Stimulated activated CD8-positive, alpha-beta memory T cell treated with anti-CD3 and anti-CD28 coated beads, Interleukin-12 subunit alpha, Interleukin-12 subunit beta, amount 100 ng/mL, for 24 hours (primary cell): Measurements from ENCODE around the gene KATNIP.
"Not testable (repeated sequence)": the region's sequence is repeated elsewhere in the genome, so short reads cannot be mapped to it uniquely, and the experiment has no call there.

Experiments used
- DNase-seq: peaks from one replicate; pipeline ENCODE4 v3.0.0-alpha.2; 2020; ENCODE audit errors: extremely low read depth

Gene KATNIP

DNA sequence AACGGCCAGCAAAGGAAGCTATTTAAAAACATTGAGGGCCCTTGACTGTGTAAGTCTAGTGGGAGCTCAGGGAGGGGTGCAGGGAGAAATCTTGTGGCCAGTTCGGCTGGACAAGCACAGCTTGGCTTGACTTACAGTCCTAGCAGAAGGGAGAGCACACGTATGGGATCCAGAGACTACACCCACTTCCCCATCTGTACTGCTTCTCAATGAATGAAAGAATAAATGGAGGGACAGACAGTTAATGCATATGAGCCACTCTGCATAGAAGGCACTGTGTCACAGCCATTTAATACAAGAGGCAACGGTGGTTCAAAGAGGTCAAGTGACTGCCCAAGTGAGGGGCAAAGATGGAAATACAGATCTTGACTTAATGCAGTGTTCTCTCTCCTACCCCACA lies 15.7 kb upstream of the KATNIP start:
- DNase-seq, result no peak

DNA sequence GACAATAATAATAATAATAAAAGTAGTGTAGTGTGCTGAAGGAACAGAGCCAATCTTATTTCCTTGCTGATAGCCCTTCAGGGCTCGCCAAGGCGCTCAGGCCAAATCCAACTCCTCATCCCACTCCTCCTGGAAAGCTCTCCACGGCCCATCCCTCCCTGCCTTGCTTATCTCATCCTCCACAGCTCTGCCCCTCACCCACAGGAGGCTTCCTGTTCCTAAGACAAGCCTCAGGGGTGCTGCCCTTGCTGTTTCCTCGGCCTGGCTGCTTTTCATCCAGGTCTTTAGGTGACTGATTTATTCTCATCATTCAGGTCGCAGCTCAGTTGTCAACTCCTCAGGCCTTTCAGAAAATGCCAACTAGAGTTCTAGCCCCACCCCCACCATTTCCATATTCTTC lies 11.4 kb upstream of the KATNIP start:
- no peak for DNase-seq

DNA sequence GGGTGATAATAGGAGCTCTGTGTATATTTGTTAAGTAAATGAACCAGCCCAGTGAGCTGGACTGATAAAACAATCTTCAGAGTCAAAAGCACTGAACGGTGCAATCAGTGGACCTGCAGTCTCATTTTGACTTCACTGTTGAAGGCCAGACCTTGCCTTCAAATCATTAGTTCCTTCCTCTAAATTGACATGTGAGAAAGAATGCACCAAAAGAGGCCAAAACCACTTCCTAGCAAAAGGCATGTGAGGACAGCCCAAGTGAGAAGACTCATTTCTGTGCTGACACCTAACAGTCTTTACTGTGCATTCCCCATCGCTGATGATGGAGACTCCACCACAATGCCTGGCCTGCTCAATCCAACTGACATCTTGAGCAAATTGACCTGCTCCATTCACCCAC lies 10.8 kb upstream of the KATNIP start:
- DNase-seq, result no peak

DNA sequence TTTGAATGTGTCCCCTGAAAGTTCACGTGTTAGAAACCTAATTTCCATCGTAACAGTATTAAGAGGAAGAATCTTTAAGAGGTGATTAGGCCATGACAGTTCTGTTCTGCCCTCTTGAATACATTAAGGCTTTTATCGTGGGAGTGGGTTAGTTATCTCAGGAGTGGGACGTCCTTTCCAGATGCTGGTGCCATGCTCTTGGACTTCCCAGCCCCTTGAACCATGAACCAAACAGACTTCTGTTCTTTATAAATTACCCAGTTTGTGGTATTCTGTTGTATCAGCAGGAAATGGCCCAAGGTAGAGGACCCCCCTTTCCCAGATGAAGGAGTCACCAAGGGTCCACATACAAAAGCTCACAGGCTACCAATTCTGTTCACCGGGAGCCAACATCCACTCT lies 10.3 kb upstream of the KATNIP start:
- no peak for DNase-seq

DNA sequence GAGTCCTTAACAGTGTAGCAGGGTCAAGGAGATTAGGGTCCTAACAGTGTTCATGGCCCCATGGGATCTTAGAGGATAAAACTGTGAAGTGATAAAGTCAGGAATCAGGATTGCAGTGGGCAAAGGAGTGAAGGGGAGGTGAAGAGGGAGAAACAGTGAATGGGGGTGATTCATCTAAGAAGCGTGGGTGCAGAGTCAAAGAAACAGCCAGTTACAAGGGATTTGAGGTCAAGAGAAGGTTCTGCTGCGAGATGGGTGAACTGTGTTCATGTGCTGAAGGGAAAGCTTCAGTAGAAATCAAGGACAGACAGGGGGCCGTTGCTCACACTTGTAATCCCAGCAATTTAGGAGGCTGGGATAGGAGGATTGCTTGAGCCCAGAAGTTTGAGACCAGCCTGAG lies 6.1 kb upstream of the KATNIP start:
- no peak for DNase-seq

DNA sequence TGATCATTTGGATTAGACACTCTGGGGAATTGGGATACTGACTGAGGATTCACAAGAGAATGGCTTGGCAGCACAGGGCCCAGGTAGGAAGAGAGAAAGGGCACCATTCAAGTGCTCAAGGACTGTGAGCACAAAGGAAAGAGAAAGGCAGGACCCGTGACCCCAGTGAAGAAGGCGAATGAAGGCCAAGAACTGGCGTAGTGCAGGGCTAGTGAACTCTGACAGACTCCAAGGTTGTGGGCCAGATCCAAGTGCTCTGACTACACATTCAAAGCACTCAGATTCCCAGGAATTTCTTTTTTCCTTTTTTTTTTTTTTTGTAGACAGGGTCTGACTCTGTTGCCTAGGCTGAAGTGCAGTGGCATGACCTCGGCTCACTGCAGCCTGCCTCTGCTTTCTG lies 5.3 kb upstream of the KATNIP start:
- no peak for DNase-seq

DNA sequence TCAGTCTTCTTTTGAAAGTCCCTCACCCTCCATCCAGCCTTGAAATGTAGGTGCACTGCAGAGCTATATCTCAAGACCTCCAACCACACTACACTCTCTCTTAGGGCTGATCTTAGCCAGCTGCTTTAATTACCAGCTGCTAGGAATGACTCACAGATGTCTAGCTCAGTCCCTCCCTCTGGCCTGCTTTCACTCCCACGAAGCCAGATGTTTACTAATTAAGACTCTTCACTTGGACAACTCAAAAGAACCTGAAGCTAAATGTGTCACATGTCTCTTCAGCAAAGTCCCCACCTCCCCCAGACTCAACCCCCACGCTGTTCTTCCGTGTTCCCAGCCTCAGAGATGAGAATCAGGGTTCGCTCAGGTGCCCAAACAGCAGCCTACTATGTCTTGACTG lies 2.8 kb upstream of the KATNIP start:
- no peak for DNase-seq

DNA sequence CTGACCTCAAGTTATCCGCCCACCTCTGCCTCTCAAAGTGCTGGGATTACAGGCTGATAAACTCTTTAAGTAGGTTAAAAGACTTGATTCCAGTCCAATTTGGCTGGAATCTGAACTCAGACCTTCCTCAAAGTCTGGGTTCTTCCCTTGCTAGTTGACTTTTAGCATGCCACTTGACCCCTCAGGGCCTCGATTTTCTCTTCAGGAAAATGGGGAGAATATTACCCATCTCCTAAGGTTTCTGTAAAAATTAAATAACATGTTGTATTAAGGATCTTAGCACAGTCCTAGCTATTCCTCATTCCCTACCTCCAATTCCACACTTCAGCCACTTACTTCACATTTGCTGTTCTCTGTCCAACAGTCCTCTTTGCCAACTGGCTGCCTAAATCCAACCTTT lies 2.1 kb upstream of the KATNIP start:
- DNase-seq, result no peak

DNA sequence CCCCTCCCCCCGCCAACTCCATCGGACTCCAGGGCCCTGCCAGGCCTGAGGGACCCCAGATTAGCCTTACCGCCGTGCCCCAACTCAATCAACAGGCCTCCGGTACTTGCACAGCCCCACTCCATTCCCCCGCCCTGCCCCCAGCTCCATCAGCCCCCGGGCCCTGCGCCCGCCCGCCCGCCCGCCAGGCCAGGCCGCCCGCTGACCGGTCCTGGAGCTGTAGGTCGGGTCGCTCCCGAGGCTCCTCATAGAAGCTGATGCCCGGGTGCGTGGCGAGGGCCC lies 539 bp upstream of the KATNIP start:
- DNase-seq, result peak; percentile 8

DNA sequence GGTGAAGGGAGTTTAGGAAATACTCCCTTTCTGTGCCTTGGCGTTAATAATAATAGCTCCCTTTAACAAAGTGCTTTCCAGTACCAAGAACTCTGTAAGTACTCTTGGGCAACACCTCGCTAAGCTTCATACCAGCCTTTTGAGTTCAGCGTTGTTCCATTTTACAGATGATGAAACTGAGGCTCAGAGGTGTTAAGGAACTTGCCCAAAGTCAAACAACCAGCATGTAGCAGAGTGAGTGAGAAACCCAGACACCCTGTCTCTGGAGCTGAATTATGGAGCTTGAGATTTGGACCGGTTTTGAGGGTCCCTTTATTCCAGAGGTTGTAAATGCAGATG lies 607 bp downstream of the KATNIP start:
- DNase-seq, result no peak

DNA sequence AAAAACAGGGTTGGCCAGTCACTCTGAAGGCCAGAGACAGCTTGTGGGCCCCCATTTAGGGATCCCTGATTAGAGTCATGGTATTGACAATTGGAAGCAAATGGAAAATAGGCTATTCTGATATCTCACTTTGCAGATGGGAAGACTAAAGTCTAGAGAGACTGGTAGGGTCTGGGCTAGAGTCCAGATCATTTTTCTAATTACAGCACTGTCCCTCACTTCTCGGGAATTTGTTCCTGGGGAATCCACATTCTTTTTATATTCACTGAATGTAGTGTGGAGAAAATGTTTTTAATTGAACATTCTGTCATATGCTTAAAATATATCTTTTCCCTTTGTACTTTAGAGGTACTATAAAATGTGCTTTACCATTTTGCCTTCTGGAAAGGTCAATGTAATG lies 1.1 kb downstream of the KATNIP start:
- no peak for DNase-seq

DNA sequence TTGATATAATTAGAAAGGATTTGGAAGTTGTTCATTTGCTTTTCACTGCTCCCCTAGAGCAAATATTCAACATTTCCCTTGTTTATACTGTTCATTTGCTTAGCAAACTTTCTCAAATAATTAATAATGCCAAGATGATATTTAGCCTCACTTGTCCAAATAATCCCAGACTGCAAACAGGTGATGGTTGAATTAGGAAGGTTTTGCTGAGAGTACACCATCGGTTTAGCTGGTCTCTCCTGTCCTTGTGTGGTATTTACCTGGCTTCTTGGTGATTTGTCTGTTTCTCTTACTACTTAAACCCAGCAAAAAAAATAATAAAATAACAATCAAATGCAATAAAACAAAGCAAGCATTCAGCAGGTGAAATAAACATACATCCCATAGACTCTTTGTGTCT lies 6.5 kb downstream of the KATNIP start:
- no peak for DNase-seq

DNA sequence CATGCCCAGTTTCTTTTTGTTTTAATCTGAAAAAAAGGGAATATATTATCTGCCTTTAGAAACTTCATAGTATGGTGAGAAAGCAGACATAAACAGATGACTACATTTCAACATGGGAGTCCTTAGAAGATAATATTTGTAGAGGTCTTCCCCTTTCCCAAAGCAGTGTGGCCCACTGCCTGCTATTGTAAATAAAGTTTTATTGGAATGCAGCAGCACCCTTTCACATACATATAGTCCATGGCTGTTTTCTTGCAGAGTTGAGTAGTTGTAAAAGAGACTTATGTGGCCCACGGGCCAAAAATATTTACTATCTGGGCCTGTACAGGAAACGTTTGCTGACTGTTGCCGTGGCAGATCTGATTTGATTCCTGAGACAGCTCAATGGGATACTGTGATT lies 8.5 kb downstream of the KATNIP start:
- no peak for DNase-seq

DNA sequence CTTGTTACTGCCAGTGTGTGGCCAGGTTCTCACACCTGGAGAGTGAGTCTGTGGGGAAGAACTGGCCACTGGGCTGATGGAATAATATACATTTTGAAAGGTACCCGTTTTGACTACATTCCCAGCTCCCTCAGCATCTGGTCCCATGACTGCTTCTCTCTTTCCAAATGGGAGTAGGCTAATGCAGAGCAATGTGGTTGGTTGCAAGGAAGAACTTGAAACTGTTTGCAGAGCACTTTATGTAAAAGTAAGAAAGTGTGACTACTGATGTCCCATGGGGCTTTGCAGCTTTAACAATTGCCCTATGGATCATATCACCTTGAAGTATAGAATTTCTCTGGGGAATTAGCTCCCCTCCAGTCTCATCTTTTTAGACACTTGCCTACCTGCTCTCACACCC lies 9.0 kb downstream of the KATNIP start:
- no peak for DNase-seq

DNA sequence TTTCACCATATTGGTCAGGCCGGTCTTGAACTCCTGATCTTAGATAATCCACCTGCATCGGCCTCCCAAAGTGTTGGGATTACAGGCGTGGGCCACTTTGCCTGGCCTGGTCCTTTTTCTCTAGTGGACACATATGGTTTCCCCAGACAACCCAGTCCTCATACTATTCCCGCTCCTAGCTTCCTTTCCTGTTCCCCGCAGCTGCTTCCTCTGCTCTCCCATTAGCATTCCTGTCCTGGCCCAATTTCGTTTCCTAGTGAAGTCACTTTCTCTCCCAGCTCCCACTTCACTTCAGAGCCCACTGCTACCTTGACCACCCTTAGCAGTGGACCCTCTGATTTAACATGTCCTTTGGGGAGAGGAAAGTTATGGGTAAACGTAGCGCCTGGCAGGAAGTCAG lies 11.3 kb downstream of the KATNIP start:
- no peak for DNase-seq

DNA sequence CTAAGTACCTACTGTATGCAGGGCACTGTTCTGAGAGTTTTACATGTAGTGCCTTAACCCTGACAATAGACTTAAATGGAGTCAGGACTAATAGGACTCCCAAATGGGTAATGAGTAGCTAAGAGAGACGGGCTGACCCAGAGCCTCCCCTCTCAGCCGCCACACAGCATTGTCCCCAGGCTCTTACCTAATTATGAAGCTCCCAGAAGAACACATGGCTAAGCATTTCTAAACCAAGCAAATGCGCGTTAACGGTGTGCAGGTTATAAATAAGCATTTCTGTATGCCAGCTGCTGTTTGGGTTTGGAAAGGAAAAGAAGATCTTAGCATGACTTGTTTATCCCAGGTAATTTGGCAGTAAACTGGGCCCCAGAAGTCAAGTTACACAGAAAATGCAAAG lies 14.3 kb downstream of the KATNIP start:
- no peak for DNase-seq

DNA sequence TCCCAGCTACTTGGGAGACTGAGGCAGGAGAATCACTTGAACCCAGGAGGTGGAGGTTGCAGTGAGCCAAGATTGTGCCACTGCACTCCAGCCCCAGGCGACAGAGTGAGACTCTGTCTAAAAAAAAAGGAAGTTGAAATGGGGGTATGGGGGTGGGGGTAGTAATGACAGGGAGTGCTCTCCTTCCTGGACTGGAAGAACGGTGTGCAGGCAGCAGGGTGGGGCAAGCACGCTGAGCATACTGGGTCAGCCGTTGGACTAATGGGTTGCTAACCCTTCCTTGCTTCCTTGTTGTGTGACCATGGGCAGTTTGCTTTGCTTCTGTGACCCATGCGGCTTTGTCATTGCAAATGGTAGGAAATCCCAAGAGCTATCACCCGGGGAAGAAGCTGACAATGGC lies 16.5 kb downstream of the KATNIP start:
- no peak for DNase-seq

DNA sequence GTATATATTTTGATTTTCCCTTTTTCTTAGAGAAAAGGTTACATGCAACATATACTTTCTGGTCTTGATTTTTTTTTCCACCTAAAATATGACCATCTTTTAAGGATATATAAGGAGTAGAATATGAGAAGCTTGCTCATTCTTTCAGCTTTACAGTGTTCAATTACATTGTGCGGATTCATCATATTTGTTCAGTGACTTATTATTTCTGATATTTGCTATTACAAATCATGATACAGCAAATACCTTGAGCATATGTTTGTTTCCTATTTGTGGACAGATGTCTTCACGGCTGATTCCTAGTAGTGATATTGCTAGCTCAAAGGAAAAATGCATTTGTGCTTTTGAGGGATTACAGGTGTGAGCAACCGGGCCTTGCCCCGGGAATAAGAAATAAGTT lies 18.1 kb downstream of the KATNIP start:
- no peak for DNase-seq

DNA sequence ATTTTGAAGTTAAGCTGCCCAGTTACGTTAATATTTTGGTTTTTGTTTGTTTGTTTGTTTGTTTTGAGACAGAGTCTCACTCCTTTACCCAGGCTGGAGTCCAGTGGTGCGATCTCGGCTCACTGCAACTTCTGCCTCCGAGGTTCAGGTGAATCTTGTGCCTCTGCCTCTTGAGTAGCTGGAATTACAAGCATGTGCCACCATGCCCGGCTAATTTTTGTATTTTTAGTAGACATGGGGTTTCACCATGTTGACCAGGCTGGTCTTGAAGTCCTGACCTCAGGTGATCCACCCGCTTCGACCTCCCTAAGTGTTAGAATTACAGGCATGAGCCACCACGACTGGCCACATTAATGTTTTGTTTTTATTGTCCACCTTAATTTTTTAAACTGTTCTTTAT lies 21.0 kb downstream of the KATNIP start:
- not testable (repeated sequence) for DNase-seq

DNA sequence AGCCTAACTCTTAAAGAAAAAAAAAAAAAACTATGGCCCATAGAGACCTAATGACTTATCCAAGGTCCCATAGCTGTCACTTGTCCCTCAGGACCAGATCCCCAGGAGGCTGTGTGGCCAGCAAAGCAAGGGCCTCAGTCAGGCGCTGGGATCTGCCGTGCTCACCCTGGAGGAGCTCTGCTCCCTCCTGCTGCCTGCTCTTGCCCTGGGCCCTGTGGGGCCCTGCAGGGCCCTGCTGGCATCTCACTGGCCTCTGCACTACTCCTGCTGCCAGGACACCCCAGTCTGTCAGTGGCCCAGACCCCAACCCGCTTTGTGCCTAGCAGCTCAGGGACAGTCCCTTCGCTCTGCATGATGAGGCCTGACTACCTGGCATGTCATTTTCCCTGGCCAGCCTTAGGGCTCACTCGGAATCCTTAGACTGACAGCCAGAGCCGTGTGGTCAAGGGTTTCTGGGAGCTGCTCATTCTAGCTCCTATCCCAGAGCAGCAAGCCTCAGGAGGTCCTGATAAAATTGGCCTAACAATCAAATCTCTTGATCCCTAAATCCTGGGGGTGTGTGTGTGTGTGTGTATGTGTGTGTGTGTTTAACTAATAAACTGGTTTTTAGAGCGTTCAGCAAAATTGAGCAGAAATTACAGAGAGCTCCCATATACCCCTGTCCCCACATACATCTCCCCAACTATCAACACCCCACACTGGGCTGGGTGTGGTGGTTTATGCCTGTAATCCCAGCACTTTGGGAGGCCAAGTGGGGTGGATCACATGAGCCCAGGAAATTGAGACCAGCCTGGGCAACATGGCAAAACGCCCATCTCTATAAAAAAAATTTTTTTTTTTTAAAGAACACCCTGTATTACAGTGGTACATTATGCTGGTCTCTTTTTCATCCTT lies 21.7 kb downstream of the KATNIP start:
- no peak for DNase-seq

DNA sequence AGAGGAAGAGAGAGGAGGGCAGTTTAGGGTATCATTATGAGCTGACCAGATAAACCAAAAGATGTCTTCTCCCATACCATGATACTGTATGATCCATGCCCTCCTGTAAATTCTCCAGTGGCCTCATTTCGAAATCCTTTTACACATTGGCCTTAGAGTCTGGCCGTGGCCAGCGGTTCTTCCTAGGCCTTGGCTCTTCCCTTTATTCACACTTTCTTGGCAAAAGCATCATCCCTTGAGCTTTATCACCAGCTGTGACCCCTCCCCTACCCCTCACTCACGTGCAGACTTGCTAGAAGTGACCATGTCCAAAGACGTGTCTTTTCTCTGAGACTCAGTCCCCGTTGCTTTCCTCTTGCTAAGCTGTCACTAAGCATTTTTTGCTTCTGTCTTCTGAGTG lies 22.8 kb downstream of the KATNIP start:
- no peak for DNase-seq

DNA sequence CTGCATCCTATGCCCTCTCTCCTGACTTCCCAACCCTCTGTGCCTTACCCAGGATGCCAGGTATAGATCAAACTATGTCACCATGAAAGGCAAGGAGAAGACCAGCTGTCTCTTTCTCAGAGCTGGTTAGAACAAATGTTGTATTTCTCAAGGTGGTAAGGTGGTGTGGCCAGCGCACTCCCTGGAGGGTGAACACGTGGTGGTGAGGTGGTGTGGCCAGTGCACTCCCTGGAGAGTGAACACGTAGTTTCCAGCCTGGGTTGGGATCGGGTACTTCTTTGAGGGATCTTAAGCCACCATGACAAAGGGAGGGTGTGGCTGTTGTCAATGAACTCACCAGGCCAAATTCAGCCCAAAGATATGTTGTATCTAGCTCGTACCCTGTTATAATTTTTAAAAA lies 26.8 kb downstream of the KATNIP start:
- no peak for DNase-seq

DNA sequence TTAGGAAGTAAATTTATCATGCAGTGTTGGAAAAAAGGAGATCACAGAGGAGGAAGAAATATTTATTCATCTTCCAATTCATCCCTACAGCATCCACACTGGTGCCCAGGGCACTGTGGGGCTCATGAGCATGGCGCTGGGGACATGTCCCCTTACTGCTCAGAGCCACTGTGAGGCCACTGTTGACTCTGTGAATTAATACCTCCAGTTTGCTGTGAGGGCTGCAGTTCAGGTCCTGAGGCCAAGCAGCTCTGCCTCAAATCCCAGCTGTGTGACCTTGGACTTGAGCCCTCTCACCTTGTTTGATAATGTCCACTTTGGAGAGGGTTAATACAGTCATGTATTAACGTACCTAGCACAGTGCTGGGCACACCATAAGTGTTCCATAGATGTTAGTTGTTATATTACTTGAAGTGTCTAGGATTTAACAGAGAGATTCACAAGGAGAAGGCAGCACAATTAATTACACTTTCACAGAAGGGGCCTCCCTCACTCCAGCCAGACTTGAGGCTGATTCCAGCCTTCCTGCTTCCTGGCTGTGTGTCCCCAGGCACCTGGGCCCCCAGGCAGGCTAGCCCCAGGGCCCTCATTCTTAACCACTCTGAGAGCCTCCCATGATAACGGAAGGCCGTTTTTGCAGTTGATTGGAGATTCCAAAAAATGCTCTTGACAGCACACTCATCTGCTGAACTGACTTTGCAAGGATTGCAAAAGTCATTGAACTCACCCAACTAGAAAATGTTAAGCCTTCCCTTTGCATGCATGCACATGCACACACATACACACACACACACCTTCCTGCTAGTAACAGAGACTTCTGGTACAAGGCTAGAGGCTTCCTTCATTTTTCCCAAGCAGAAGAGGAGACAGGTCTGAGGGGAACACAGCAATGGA lies 29.4 kb downstream of the KATNIP start:
- no peak for DNase-seq

DNA sequence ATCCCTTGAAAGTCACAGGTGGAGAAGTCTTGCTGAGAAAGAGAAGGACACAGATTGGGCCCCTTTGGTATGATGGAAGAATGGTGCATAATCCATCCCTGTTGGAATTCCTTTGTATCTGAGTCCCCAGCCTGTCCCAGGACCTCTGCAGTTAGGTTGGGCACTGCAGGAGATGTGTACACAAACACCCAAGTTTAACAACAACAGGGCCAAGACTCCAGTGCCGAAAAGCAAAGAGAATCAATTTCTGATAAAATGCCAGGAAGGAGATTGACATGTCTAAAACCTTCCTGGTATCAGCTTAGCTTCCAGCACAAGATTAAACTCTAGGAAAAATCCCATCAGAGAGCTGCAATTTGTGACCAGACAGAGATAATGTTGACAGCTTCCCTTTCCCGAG lies 32.9 kb downstream of the KATNIP start:
- DNase-seq, result no peak
